Progenitor cell of endocrine pancreas (in vitro differentiated cells): ENCODE measurements around the gene HAX1. TPM values are rescaled to one million over a fixed set of nuclear protein-coding genes. Genes with fewer than 3 reads are reported as not detected.

Experiments
- DNase-seq: peaks from one replicate; pipeline ENCODE4 v3.0.0; 2021; ENCODE audit warnings: low spot score; ENCODE audit not compliant: unreplicated experiment
- H3K27ac Mint-ChIP-seq: 2 replicates; pipeline ENCODE4 v1.8.0; 2021; ENCODE audit warnings: mild to moderate bottlenecking, moderate library complexity, mixed read lengths
- H3K27me3 Mint-ChIP-seq: 2 replicates; pipeline ENCODE4 v1.8.0; 2021; ENCODE audit warnings: mixed read lengths
- H3K36me3 Mint-ChIP-seq: 2 replicates; pipeline ENCODE4 v1.8.0; 2022; ENCODE audit warnings: mixed read lengths; ENCODE audit not compliant: insufficient read depth
- H3K4me1 Mint-ChIP-seq: 2 replicates; pipeline ENCODE4 v1.8.0; 2021; ENCODE audit warnings: low read depth, mixed read lengths
- H3K4me3 Mint-ChIP-seq: 2 replicates; pipeline ENCODE4 v1.8.0; 2021; ENCODE audit warnings: low read depth, mild to moderate bottlenecking, moderate library complexity, mixed read lengths
- H3K9me3 Mint-ChIP-seq: 2 replicates; pipeline ENCODE4 v1.8.0; 2021; ENCODE audit warnings: low read depth, mixed read lengths
- CTCF ChIP-seq: fragments of 200-600 bp; sonication (generic); IDR thresholded peaks from one replicate; pipeline ENCODE4 v1.5.0; 2021; ENCODE audit warnings: antibody characterized with exemption, mild to moderate bottlenecking; ENCODE audit not compliant: unreplicated experiment
- total RNA-seq: library from RNA; stranded (reverse); gene quantifications from 2 replicates; pipeline ENCODE4 v1.2.1, GENCODE V29; 2021

HAX1 gene
- total RNA-seq, 1 donor from 2014 or later, result 52.3 TPM

GRCh38 chr1:154236855-154237254 lies 35.6 kb upstream of the HAX1 start:
- DNase-seq, result no peak
- no peak for TF ChIP-seq CTCF
- H3K27me3 Mint-ChIP-seq, result no peaks in the 10 kb centered on the region
- peak overlapping the region; percentile 8 for H3K27ac Mint-ChIP-seq
- peaks cover 39% of the 10 kb centered on the region for H3K36me3 Mint-ChIP-seq
- no peak overlapping the region for H3K4me3 Mint-ChIP-seq
- H3K4me1 Mint-ChIP-seq, result no peaks in the 10 kb centered on the region
- H3K9me3 Mint-ChIP-seq, result no peaks in the 10 kb centered on the region

- no peak for TF ChIP-seq CTCF
- peaks cover 42% of the 10 kb centered on the region for H3K36me3 Mint-ChIP-seq
- no peaks in the 10 kb centered on the region for H3K27me3 Mint-ChIP-seq
- peak overlapping the region; percentile 4 for H3K27ac Mint-ChIP-seq
- H3K9me3 Mint-ChIP-seq, result no peaks in the 10 kb centered on the region
- no peak overlapping the region for H3K4me3 Mint-ChIP-seq
- no peaks in the 10 kb centered on the region for H3K4me1 Mint-ChIP-seq
- no peak for DNase-seq
Observed at GRCh38 chr1:154237435-154237834, 35.0 kb upstream of the HAX1 start.

GRCh38 chr1:154237880-154238506 lies 34.4 kb upstream of the HAX1 start:
- no peaks in the 10 kb centered on the region for H3K9me3 Mint-ChIP-seq
- H3K27me3 Mint-ChIP-seq, result no peaks in the 10 kb centered on the region
- H3K4me3 Mint-ChIP-seq, result no peak overlapping the region
- H3K4me1 Mint-ChIP-seq, result no peaks in the 10 kb centered on the region
- H3K27ac Mint-ChIP-seq, result peak overlapping the region; percentile 42
- no peak for DNase-seq
- no peak for TF ChIP-seq CTCF
- H3K36me3 Mint-ChIP-seq, result peaks cover 46% of the 10 kb centered on the region

- Mint-ChIP-seq H3K27me3 (no peaks in the 10 kb centered on the region), H3K4me1 (no peaks in the 10 kb centered on the region), H3K27ac (peak overlapping the region; percentile 5), H3K4me3 (no peak overlapping the region), H3K9me3 (no peaks in the 10 kb centered on the region), H3K36me3 (peaks cover 50% of the 10 kb centered on the region)
- DNase-seq, result no peak
- TF ChIP-seq CTCF, result no peak
Observed at GRCh38 chr1:154239491-154239890, 32.9 kb upstream of the HAX1 start.

- peaks cover 48% of the 10 kb centered on the region for H3K36me3 Mint-ChIP-seq
- H3K4me1 Mint-ChIP-seq, result no peaks in the 10 kb centered on the region
- DNase-seq, result no peak
- H3K4me3 Mint-ChIP-seq, result no peak overlapping the region
- TF ChIP-seq CTCF, result no peak
- no peaks in the 10 kb centered on the region for H3K9me3 Mint-ChIP-seq
- H3K27ac Mint-ChIP-seq, result no peak overlapping the region
- H3K27me3 Mint-ChIP-seq, result no peaks in the 10 kb centered on the region
Observed at GRCh38 chr1:154240294-154240833, 32.1 kb upstream of the HAX1 start.
